GM23338 (cell line): Measurements from ENCODE around the gene C10orf71. TPM values are rescaled to one million over a fixed set of nuclear protein-coding genes. Genes with fewer than 3 reads are reported as not detected.

Experiments used
- ATAC-seq: fragments of 200-7000 bp; cut with Tn5 transposase; 3 replicates; pipeline ENCODE4 v1.9.1; 2020
- DNase-seq: peaks from one replicate; pipeline ENCODE4 v3.0.0-alpha.2; 2015; ENCODE audit warnings: low spot score
- H2AFZ ChIP-seq: fragments of 200-600 bp; sonication (generic); 2 replicates; pipeline ENCODE4 v1.8.0; 2016; ENCODE audit warnings: antibody characterized with exemption, mild to moderate bottlenecking, moderate library complexity
- H3F3A ChIP-seq: fragments of 200-600 bp; sonication (generic); replicated peaks from 2 replicates; pipeline ENCODE4 v1.8.0; 2017; ENCODE audit warnings: antibody characterized with exemption, mixed run types, low read depth
- H3K27ac ChIP-seq: fragments of 200-600 bp; sonication (generic); 2 replicates; pipeline ENCODE4 v1.6.1; 2016; ENCODE audit warnings: low read depth
- H3K27me3 ChIP-seq: fragments of 200-600 bp; sonication (generic); 2 replicates; pipeline ENCODE4 v1.8.0; 2016; ENCODE audit warnings: mild to moderate bottlenecking, mixed run types, moderate library complexity; ENCODE audit not compliant: insufficient read depth
- H3K36me3 ChIP-seq: fragments of 200-600 bp; sonication (generic); 2 replicates; pipeline ENCODE4 v1.8.0; 2016; ENCODE audit warnings: mild to moderate bottlenecking; ENCODE audit not compliant: insufficient read depth
- H3K4me1 ChIP-seq: fragments of 200-600 bp; sonication (generic); 2 replicates; pipeline ENCODE4 v1.8.0; 2016; ENCODE audit warnings: mild to moderate bottlenecking, moderate library complexity; ENCODE audit not compliant: insufficient read depth
- H3K4me2 ChIP-seq: fragments of 200-600 bp; sonication (generic); 2 replicates; pipeline ENCODE4 v1.7.1; 2017; ENCODE audit warnings: mixed run types
- H3K4me3 ChIP-seq: fragments of 200-600 bp; sonication (generic); 2 replicates; pipeline ENCODE4 v1.6.1; 2016; ENCODE audit warnings: mixed run types
- H3K79me2 ChIP-seq: fragments of 200-600 bp; sonication (generic); replicated peaks from 2 replicates; pipeline ENCODE4 v1.8.0; 2017; ENCODE audit warnings: mild to moderate bottlenecking; ENCODE audit not compliant: insufficient read depth
- H3K9me2 ChIP-seq: fragments of 200-600 bp; sonication (generic); 2 replicates; pipeline ENCODE4 v1.8.0; 2017; ENCODE audit not compliant: insufficient read depth
- H4K20me1 ChIP-seq: fragments of 200-600 bp; sonication (generic); replicated peaks from 2 replicates; pipeline ENCODE4 v1.8.0; 2017; ENCODE audit warnings: mild to moderate bottlenecking; ENCODE audit not compliant: insufficient read depth
- H3K27ac Mint-ChIP-seq: 2 replicates; pipeline ENCODE4 v1.8.0; 2020; ENCODE audit warnings: inconsistent platforms, mild to moderate bottlenecking, moderate library complexity, mixed read lengths
- H3K27me3 Mint-ChIP-seq: 3 replicates; pipeline ENCODE4 v1.8.0; 2022; ENCODE audit warnings: low read depth, mild to moderate bottlenecking, moderate library complexity, mixed read lengths, inconsistent platforms; ENCODE audit not compliant: insufficient read depth, poor library complexity
- H3K36me3 Mint-ChIP-seq: 3 replicates; pipeline ENCODE4 v1.8.0; 2021; ENCODE audit warnings: low read depth, mild to moderate bottlenecking, inconsistent platforms, moderate library complexity, mixed read lengths
- H3K4me1 Mint-ChIP-seq: 3 replicates; pipeline ENCODE4 v1.8.0; 2020; ENCODE audit warnings: mild to moderate bottlenecking, inconsistent platforms, mixed read lengths
- H3K4me3 Mint-ChIP-seq: 3 replicates; pipeline ENCODE4 v1.8.0; 2021; ENCODE audit warnings: moderate library complexity, mild to moderate bottlenecking, inconsistent platforms, mixed read lengths
- H3K9me3 Mint-ChIP-seq: 3 replicates; pipeline ENCODE4 v1.8.0; 2020; ENCODE audit warnings: moderate library complexity, mild to moderate bottlenecking, inconsistent platforms, mixed read lengths
- STAT1 ChIP-seq: IDR thresholded peaks from one replicate; pipeline ENCODE4 v1.6.1; 2016; ENCODE audit warnings: antibody characterized with exemption; ENCODE audit not compliant: unreplicated experiment
- ZNF331 ChIP-seq: fragments of 250-450 bp; sonication (Bioruptor Pico); IDR thresholded peaks from 2 replicates; pipeline ENCODE4 v1.5.0; 2020; ENCODE audit warnings: low read depth, mild to moderate bottlenecking, moderate library complexity
- polyA plus RNA-seq: library from polyadenylated mRNA; unstranded; fragments of >200 nt; fragmentation: Nextera tagmentation; extraction: Ambion mirVana; gene quantifications from 2 replicates; pipeline ENCODE4 v1.2.1, GENCODE V29; 2016
- total RNA-seq: library from RNA; depleted of rRNA; stranded (reverse); fragments of >200 nt; shearing (Covaris generic); gene quantifications from 2 replicates; pipeline ENCODE4 v1.2.3, GENCODE V29; 2014
- TF ChIP-seq, protein P1 (sequence below): IDR thresholded peaks from one replicate; pipeline ENCODE4 v1.6.1; 2018; ENCODE audit warnings: antibody characterized with exemption; ENCODE audit not compliant: unreplicated experiment
- TF ChIP-seq, protein P2 (sequence below): fragments of 250-450 bp; sonication (Bioruptor Pico); IDR thresholded peaks from 2 replicates; pipeline ENCODE4 v1.5.0; 2020; ENCODE audit warnings: mild to moderate bottlenecking, moderate library complexity

The C10orf71 gene
- total and polyA plus RNA-seq, 2 experiments from 2014 or later, result not detected

DNA sequence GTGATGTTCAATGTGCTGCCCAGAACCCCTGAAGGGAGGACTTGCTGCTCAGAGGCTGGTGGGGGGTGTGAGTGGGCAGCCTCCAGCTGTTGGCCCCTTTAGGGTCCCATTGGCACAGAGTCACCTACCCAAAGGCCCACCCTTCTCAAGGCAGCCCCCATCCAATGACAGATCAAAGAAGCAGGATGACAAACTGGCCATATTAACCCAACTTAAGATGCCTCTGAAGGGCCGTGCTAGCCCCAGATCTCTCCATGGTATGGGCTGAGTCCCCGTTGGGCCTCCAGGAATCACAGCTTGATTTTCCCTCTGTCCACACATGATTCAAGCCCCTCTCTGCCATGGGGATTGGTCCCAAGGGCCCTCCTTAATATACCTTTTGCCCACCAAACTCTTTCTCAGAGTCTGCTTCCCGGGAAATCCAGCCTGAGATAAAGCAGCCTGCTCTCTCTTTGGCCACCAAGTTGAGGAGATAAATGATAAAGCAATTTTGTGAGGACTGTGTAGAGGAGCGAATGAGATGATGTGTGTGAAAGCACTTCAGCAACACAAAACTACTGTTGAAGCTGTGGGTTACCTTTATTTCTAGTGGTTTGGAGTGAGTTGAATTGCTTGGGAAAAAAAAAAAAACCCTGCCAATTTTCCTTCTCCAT lies 38.2 kb upstream of the C10orf71 start:
- no peak for TF ChIP-seq ZNF331 (CRISPR knock-in tag)
- TF ChIP-seq STAT1, result no peak
- Histone ChIP-seq H3K27me3 (no peaks in the 10 kb centered on the region), H3K4me1 (no peaks in the 10 kb centered on the region), H3K9me2 (0 out of 2 replicates have a peak, but pooled peaks cover 4% of the 10 kb centered on the region), H3K4me3 (no peak overlapping the region), H3K79me2 (no peaks in the 10 kb centered on the region), H4K20me1 (no peaks in the 10 kb centered on the region), H3K27ac (no peak overlapping the region), H3K4me2 (no peak overlapping the region), H3F3A (no peaks in the 10 kb centered on the region), H3K36me3 (0 out of 2 replicates have a peak, but pooled peaks cover under 1% of the 10 kb centered on the region), H2AFZ (no peak overlapping the region)
- no peaks in the 10 kb centered on the region; the same call in 2 of the 3 replicates for H3K36me3 Mint-ChIP-seq
- H3K27me3 Mint-ChIP-seq, result no peaks in the 10 kb centered on the region
- no peak for ATAC-seq
- DNase-seq, result no peak
- no peaks in the 10 kb centered on the region for H3K4me1 Mint-ChIP-seq
- H3K9me3 Mint-ChIP-seq, result peaks cover 14% of the 10 kb centered on the region
- H3K27ac Mint-ChIP-seq, result no peak overlapping the region
- no peak overlapping the region for H3K4me3 Mint-ChIP-seq

DNA sequence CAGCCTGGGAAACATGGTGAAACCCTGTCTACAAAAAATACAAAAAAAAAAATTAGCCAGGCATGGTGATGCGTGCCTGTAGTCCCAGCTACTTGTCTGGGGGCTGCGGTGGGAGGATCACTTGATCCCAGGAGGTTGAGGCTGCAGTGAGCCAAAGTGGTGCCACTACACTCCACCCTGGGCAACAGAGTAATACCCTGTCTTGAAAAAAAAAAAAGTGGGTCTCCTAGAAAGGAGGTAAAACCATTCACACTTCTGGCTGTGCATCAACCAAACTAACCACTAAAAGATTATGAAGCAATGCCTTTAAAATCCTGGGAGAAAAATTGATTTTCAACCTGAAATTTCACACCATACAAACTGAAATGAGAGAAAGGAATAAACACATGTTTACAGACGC lies 35.4 kb upstream of the C10orf71 start:
- Mint-ChIP-seq H3K4me3 (no peak overlapping the region), H3K27ac (no peak overlapping the region), H3K27me3 (no peaks in the 10 kb centered on the region), H3K36me3 (peaks cover 7% of the 10 kb centered on the region; the same call in 2 of the 3 replicates), H3K4me1 (no peaks in the 10 kb centered on the region), H3K9me3 (peaks cover 35% of the 10 kb centered on the region)
- ATAC-seq (no peak), DNase-seq (no peak)
- no peak overlapping the region for H3K4me2 ChIP-seq
- TF ChIP-seq, protein P1, sequence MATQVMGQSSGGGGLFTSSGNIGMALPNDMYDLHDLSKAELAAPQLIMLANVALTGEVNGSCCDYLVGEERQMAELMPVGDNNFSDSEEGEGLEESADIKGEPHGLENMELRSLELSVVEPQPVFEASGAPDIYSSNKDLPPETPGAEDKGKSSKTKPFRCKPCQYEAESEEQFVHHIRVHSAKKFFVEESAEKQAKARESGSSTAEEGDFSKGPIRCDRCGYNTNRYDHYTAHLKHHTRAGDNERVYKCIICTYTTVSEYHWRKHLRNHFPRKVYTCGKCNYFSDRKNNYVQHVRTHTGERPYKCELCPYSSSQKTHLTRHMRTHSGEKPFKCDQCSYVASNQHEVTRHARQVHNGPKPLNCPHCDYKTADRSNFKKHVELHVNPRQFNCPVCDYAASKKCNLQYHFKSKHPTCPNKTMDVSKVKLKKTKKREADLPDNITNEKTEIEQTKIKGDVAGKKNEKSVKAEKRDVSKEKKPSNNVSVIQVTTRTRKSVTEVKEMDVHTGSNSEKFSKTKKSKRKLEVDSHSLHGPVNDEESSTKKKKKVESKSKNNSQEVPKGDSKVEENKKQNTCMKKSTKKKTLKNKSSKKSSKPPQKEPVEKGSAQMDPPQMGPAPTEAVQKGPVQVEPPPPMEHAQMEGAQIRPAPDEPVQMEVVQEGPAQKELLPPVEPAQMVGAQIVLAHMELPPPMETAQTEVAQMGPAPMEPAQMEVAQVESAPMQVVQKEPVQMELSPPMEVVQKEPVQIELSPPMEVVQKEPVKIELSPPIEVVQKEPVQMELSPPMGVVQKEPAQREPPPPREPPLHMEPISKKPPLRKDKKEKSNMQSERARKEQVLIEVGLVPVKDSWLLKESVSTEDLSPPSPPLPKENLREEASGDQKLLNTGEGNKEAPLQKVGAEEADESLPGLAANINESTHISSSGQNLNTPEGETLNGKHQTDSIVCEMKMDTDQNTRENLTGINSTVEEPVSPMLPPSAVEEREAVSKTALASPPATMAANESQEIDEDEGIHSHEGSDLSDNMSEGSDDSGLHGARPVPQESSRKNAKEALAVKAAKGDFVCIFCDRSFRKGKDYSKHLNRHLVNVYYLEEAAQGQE, result no peak
- TF ChIP-seq, protein P2, sequence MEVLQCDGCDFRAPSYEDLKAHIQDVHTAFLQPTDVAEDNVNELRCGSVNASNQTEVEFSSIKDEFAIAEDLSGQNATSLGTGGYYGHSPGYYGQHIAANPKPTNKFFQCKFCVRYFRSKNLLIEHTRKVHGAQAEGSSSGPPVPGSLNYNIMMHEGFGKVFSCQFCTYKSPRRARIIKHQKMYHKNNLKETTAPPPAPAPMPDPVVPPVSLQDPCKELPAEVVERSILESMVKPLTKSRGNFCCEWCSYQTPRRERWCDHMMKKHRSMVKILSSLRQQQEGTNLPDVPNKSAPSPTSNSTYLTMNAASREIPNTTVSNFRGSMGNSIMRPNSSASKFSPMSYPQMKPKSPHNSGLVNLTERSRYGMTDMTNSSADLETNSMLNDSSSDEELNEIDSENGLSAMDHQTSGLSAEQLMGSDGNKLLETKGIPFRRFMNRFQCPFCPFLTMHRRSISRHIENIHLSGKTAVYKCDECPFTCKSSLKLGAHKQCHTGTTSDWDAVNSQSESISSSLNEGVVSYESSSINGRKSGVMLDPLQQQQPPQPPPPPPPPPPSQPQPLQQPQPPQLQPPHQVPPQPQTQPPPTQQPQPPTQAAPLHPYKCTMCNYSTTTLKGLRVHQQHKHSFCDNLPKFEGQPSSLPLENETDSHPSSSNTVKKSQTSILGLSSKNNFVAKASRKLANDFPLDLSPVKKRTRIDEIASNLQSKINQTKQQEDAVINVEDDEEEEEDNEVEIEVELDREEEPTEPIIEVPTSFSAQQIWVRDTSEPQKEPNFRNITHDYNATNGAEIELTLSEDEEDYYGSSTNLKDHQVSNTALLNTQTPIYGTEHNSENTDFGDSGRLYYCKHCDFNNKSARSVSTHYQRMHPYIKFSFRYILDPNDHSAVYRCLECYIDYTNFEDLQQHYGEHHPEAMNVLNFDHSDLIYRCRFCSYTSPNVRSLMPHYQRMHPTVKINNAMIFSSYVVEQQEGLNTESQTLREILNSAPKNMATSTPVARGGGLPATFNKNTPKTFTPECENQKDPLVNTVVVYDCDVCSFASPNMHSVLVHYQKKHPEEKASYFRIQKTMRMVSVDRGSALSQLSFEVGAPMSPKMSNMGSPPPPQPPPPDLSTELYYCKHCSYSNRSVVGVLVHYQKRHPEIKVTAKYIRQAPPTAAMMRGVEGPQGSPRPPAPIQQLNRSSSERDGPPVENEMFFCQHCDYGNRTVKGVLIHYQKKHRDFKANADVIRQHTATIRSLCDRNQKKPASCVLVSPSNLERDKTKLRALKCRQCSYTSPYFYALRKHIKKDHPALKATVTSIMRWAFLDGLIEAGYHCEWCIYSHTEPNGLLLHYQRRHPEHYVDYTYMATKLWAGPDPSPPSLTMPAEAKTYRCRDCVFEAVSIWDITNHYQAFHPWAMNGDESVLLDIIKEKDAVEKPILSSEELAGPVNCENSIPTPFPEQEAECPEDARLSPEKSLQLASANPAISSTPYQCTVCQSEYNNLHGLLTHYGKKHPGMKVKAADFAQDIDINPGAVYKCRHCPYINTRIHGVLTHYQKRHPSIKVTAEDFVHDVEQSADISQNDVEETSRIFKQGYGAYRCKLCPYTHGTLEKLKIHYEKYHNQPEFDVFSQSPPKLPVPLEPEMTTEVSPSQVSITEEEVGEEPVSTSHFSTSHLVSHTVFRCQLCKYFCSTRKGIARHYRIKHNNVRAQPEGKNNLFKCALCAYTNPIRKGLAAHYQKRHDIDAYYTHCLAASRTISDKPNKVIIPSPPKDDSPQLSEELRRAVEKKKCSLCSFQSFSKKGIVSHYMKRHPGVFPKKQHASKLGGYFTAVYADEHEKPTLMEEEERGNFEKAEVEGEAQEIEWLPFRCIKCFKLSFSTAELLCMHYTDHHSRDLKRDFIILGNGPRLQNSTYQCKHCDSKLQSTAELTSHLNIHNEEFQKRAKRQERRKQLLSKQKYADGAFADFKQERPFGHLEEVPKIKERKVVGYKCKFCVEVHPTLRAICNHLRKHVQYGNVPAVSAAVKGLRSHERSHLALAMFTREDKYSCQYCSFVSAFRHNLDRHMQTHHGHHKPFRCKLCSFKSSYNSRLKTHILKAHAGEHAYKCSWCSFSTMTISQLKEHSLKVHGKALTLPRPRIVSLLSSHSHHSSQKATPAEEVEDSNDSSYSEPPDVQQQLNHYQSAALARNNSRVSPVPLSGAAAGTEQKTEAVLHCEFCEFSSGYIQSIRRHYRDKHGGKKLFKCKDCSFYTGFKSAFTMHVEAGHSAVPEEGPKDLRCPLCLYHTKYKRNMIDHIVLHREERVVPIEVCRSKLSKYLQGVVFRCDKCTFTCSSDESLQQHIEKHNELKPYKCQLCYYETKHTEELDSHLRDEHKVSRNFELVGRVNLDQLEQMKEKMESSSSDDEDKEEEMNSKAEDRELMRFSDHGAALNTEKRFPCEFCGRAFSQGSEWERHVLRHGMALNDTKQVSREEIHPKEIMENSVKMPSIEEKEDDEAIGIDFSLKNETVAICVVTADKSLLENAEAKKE (CRISPR knock-in tag), result no peak
- H3F3A ChIP-seq, result no peaks in the 10 kb centered on the region
- H3K9me2 ChIP-seq, result 0 out of 2 replicates have a peak, but pooled peaks cover 4% of the 10 kb centered on the region
- no peaks in the 10 kb centered on the region for H3K27me3 ChIP-seq
- no peak overlapping the region for H3K4me3 ChIP-seq
- H2AFZ ChIP-seq, result no peak overlapping the region
- H3K79me2 ChIP-seq, result no peaks in the 10 kb centered on the region
- H4K20me1 ChIP-seq, result no peaks in the 10 kb centered on the region
- peaks cover 6% of the 10 kb centered on the region; the same call in 1 of the 2 replicates for H3K36me3 ChIP-seq
- no peak overlapping the region for H3K27ac ChIP-seq
- H3K4me1 ChIP-seq, result no peaks in the 10 kb centered on the region
